Neural cell (in vitro differentiated cells): ENCODE data around the gene SLC38A11. TPM values are rescaled to one million over a fixed set of nuclear protein-coding genes. Genes with fewer than 3 reads are reported as not detected.

Experiments
- H2AFZ ChIP-seq: fragments of 200-600, 300-800 bp; sonication (generic), shearing (Covaris generic); 2 replicates; pipeline ENCODE4 v1.6.0; 2014; ENCODE audit warnings: low read depth, mild to moderate bottlenecking, antibody characterized with exemption, low read length, moderate library complexity
- H3F3A ChIP-seq: fragments of 200-600 bp; shearing (Covaris generic); 2 replicates; pipeline ENCODE4 v1.6.1; 2016; ENCODE audit warnings: mild to moderate bottlenecking, moderate library complexity, mixed read lengths, antibody characterized with exemption, low read length; ENCODE audit not compliant: insufficient read depth, poor library complexity, severe bottlenecking
- H3K27ac ChIP-seq: fragments of 200-600, 300-800 bp; sonication (generic), shearing (Covaris generic); 2 replicates; pipeline ENCODE4 v1.5.1; 2014; ENCODE audit warnings: mild to moderate bottlenecking, low read length, moderate library complexity
- H3K27me3 ChIP-seq: fragments of 300-800, 200-600 bp; sonication (generic), shearing (Covaris generic); 2 replicates; pipeline ENCODE4 v1.6.0; 2014; ENCODE audit warnings: mild to moderate bottlenecking, low read depth, low read length, moderate library complexity; ENCODE audit not compliant: insufficient read depth
- H3K36me3 ChIP-seq: fragments of 300-800, 200-600 bp; sonication (generic), shearing (Covaris generic); 2 replicates; pipeline ENCODE4 v1.5.1; 2014; ENCODE audit warnings: mild to moderate bottlenecking, antibody characterized with exemption, low read length, moderate library complexity; ENCODE audit not compliant: insufficient read depth
- H3K4me2 ChIP-seq: fragments of 300-800, 200-600 bp; sonication (generic), shearing (Covaris generic); 2 replicates; pipeline ENCODE4 v1.6.0; 2014; ENCODE audit warnings: mild to moderate bottlenecking, low read length
- H3K4me3 ChIP-seq: fragments of 300-800, 200-600 bp; sonication (generic), shearing (Covaris generic); 2 replicates; pipeline ENCODE4 v1.5.1; 2014; ENCODE audit warnings: mild to moderate bottlenecking, low read length, moderate library complexity
- H3K79me2 ChIP-seq: fragments of 200-600 bp; shearing (Covaris generic); replicated peaks from 2 replicates; pipeline ENCODE4 v1.6.0; 2014; ENCODE audit warnings: mild to moderate bottlenecking, low read length, moderate library complexity; ENCODE audit not compliant: insufficient read depth
- H3K9ac ChIP-seq: fragments of 300-800, 200-600 bp; sonication (generic), shearing (Covaris generic); 2 replicates; pipeline ENCODE4 v1.6.1; 2016; ENCODE audit warnings: mild to moderate bottlenecking, low read length, mixed read lengths
- H3K9me2 ChIP-seq: fragments of 200-600 bp; shearing (Covaris generic); 2 replicates; pipeline ENCODE4 v1.6.1; 2016; ENCODE audit warnings: mild to moderate bottlenecking, low read length, mixed read lengths; ENCODE audit not compliant: insufficient read depth
- H3K9me3 ChIP-seq: fragments of 200-600, 300-800 bp; sonication (generic), shearing (Covaris generic); 2 replicates; pipeline ENCODE4 v1.6.1; 2016; ENCODE audit warnings: mild to moderate bottlenecking, mixed run types, low read length, moderate library complexity, mixed read lengths
- H4K20me1 ChIP-seq: fragments of 200-600 bp; shearing (Covaris generic); 2 replicates; pipeline ENCODE4 v1.6.1; 2016; ENCODE audit warnings: mild to moderate bottlenecking, mixed run types; ENCODE audit not compliant: insufficient read depth
- CTCF ChIP-seq: fragments of 450-650 bp; IDR thresholded peaks from 2 replicates; pipeline ENCODE4 v1.5.1; 2014; ENCODE audit warnings: antibody characterized with exemption, mild to moderate bottlenecking, moderate library complexity; ENCODE audit not compliant: poor library complexity, severe bottlenecking
- EP300 ChIP-seq: fragments of 450-650 bp; conservative IDR thresholded peaks from 2 replicates; pipeline ENCODE4 v1.6.1; 2014; ENCODE audit warnings: antibody characterized with exemption, mild to moderate bottlenecking, moderate library complexity; ENCODE audit not compliant: poor library complexity, severe bottlenecking
- EZH2 ChIP-seq: fragments of 200-600, 300-800 bp; shearing (Covaris generic), sonication (generic); IDR thresholded peaks from 2 replicates; pipeline ENCODE4 v1.6.1; 2014; ENCODE audit warnings: antibody characterized with exemption, low read length, borderline replicate concordance, mild to moderate bottlenecking; ENCODE audit not compliant: insufficient read depth, poor library complexity, severe bottlenecking
- MXI1 ChIP-seq: fragments of 450-650 bp; conservative IDR thresholded peaks from 2 replicates; pipeline ENCODE4 v1.6.1; 2014; ENCODE audit warnings: antibody characterized with exemption, mild to moderate bottlenecking; ENCODE audit not compliant: poor library complexity, severe bottlenecking
- POLR2AphosphoS5 ChIP-seq: IDR thresholded peaks from 2 replicates; pipeline ENCODE4 v1.6.1; 2012
- RAD21 ChIP-seq: fragments of 450-650 bp; conservative IDR thresholded peaks from 2 replicates; pipeline ENCODE4 v1.6.1; 2014; ENCODE audit warnings: antibody characterized with exemption, mild to moderate bottlenecking, moderate library complexity
- REST ChIP-seq: IDR thresholded peaks from 2 replicates; pipeline ENCODE4 v1.6.1; 2012; ENCODE audit warnings: borderline replicate concordance
- SMC3 ChIP-seq: fragments of 450-650 bp; conservative IDR thresholded peaks from 2 replicates; pipeline ENCODE4 v1.6.1; 2014; ENCODE audit warnings: antibody characterized with exemption, mild to moderate bottlenecking, moderate library complexity; ENCODE audit not compliant: poor library complexity
- TAF1 ChIP-seq: IDR thresholded peaks from 2 replicates; pipeline ENCODE4 v1.6.1; 2012; ENCODE audit warnings: low read depth
- polyA minus RNA-seq: library from RNA; depleted of rRNA, polyadenylated mRNA; stranded (reverse); fragments of >200 nt; gene quantifications from 2 replicates; pipeline ENCODE4 v1.2.3, GENCODE V29; 2014
- polyA plus RNA-seq: library from polyadenylated mRNA; depleted of rRNA; stranded (reverse); fragments of >200 nt; gene quantifications from 2 replicates; pipeline ENCODE4 v1.2.3, GENCODE V29; 2014

The SLC38A11 gene
- polyA plus RNA-seq (not detected in 2 replicates), polyA minus RNA-seq (not detected in 2 replicates)

- Histone ChIP-seq H3K9me3 (no peaks in the 10 kb centered on the region), H3K36me3 (no peaks in the 10 kb centered on the region), H3K27ac (no peak within 1 kb of the TSS), H3K79me2 (no peaks in the 10 kb centered on the region), H3K27me3 (no peaks in the 10 kb centered on the region), H3K9ac (no peak within 1 kb of the TSS), H2AFZ (no peak within 1 kb of the TSS), H3F3A (no peaks in the 10 kb centered on the region), H3K4me2 (no peak within 1 kb of the TSS), H4K20me1 (no peaks in the 10 kb centered on the region), H3K9me2 (no peaks in the 10 kb centered on the region), H3K4me3 (no peak within 1 kb of the TSS)
- TF ChIP-seq SMC3 (no peak), EP300 (no peak), TAF1 (no peak), POLR2AphosphoS5 (no peak), EZH2 (no peak), RAD21 (no peak), MXI1 (no peak), REST (no peak), CTCF (no peak)
These were observed at the start of gene SLC38A11 for GRCh38 chr2:164954954-164955701. SLC38A11 (minus strand) TSS chr2:164955525; CDS start chr2:164955247, 278 bp downstream.

GRCh38 chr2:165003443-165004130, 48.3 kb upstream of the SLC38A11 start:
- no peak overlapping the region for H2AFZ ChIP-seq
- H3K9me2 ChIP-seq: no peaks in the 10 kb centered on the region
- no peak for TF ChIP-seq EP300
- no peak for TF ChIP-seq POLR2AphosphoS5
- TF ChIP-seq REST: no peak
- no peak for TF ChIP-seq EZH2
- TF ChIP-seq SMC3: no peak
- TF ChIP-seq MXI1: no peak
- no peak for TF ChIP-seq TAF1
- no peak for TF ChIP-seq CTCF
- no peak for TF ChIP-seq RAD21
- H3F3A ChIP-seq: no peaks in the 10 kb centered on the region
- H3K27me3 ChIP-seq: no peaks in the 10 kb centered on the region
- H4K20me1 ChIP-seq: no peaks in the 10 kb centered on the region
- H3K79me2 ChIP-seq: no peaks in the 10 kb centered on the region
- no peak overlapping the region for H3K4me3 ChIP-seq
- no peaks in the 10 kb centered on the region for H3K9me3 ChIP-seq
- H3K36me3 ChIP-seq: no peaks in the 10 kb centered on the region
- H3K9ac ChIP-seq: no peak overlapping the region
- no peak overlapping the region for H3K27ac ChIP-seq
- no peak overlapping the region for H3K4me2 ChIP-seq
